NT2/D1 (cell line): ENCODE results near the gene NEK9.
"Not testable (repeated sequence)": the region's sequence is repeated elsewhere in the genome, so short reads cannot be mapped to it uniquely, and the experiment has no call there.

Experiments
- DNase-seq: peaks from one replicate; pipeline ENCODE4 v3.0.0-alpha.2; 2011; ENCODE audit warnings: low read depth, low spot score
- H3K27me3 ChIP-seq: 2 replicates; pipeline ENCODE4 v1.6.0; 2011; ENCODE audit warnings: mild to moderate bottlenecking; ENCODE audit not compliant: insufficient read length, insufficient read depth
- H3K36me3 ChIP-seq: 2 replicates; pipeline ENCODE4 v1.6.1; 2011; ENCODE audit warnings: mild to moderate bottlenecking, low read length, mixed read lengths; ENCODE audit not compliant: insufficient read depth, insufficient read length
- H3K4me1 ChIP-seq: 2 replicates; pipeline ENCODE4 v1.5.1; 2011; ENCODE audit not compliant: insufficient read depth, insufficient read length
- H3K4me3 ChIP-seq: 2 replicates; pipeline ENCODE4 v1.5.1; 2011; ENCODE audit warnings: low read depth; ENCODE audit not compliant: insufficient read length
- H3K9ac ChIP-seq: 2 replicates; pipeline ENCODE4 v1.6.0; 2011; ENCODE audit warnings: low read depth; ENCODE audit not compliant: insufficient read length
- H3K9me3 ChIP-seq: 2 replicates; pipeline ENCODE4 v1.5.1; 2011; ENCODE audit warnings: mild to moderate bottlenecking, low read length; ENCODE audit not compliant: insufficient read depth
- SUZ12 ChIP-seq: IDR thresholded peaks from 2 replicates; pipeline ENCODE4 v1.6.1; 2011; ENCODE audit not compliant: insufficient read length, insufficient read depth; ENCODE audit errors: extremely low read depth
- YY1 ChIP-seq: IDR thresholded peaks from 2 replicates; pipeline ENCODE4 v1.6.1; 2011; ENCODE audit not compliant: insufficient read length, insufficient read depth
- ZNF274 ChIP-seq: IDR thresholded peaks from 2 replicates; pipeline ENCODE4 v1.6.1; 2011; ENCODE audit warnings: mild to moderate bottlenecking, low read depth, low read length

NEK9 gene

GRCh38 chr14:75133597-75133996 lies 6.7 kb upstream of the NEK9 start:
- Histone ChIP-seq H3K4me3 (no peak overlapping the region), H3K27me3 (no peaks in the 10 kb centered on the region), H3K9ac (no peak overlapping the region), H3K36me3 (peaks cover 24% of the 10 kb centered on the region), H3K4me1 (no peaks in the 10 kb centered on the region), H3K9me3 (peaks cover 10% of the 10 kb centered on the region)
- TF ChIP-seq SUZ12 (no peak), YY1 (no peak), ZNF274 (no peak)
- no peak for DNase-seq

- Histone ChIP-seq H3K4me1 (no peaks in the 10 kb centered on the region), H3K4me3 (no peak overlapping the region), H3K9ac (no peak overlapping the region), H3K9me3 (peaks cover 10% of the 10 kb centered on the region), H3K36me3 (peaks cover 18% of the 10 kb centered on the region), H3K27me3 (no peaks in the 10 kb centered on the region)
- DNase-seq, result peak; percentile 50
- TF ChIP-seq YY1 (no peak), ZNF274 (no peak), SUZ12 (no peak)
Observed at GRCh38 chr14:75132382-75133086, 5.7 kb upstream of the NEK9 start.

GRCh38 chr14:75128596-75128990 lies 1.7 kb upstream of the NEK9 start:
- Histone ChIP-seq H3K27me3 (no peaks in the 10 kb centered on the region), H3K4me1 (no peaks in the 10 kb centered on the region), H3K4me3 (no peak overlapping the region), H3K9me3 (peaks cover 3% of the 10 kb centered on the region; the same call in 1 of the 2 replicates), H3K9ac (no peak overlapping the region), H3K36me3 (no peaks in the 10 kb centered on the region)
- TF ChIP-seq YY1 (no peak), ZNF274 (no peak), SUZ12 (no peak)
- no peak for DNase-seq

GRCh38 chr14:75127903-75128595 lies 1.2 kb upstream of the NEK9 start:
- Histone ChIP-seq H3K9ac (no peak overlapping the region), H3K36me3 (no peaks in the 10 kb centered on the region), H3K9me3 (no peaks in the 10 kb centered on the region), H3K4me3 (no peak overlapping the region), H3K4me1 (no peaks in the 10 kb centered on the region), H3K27me3 (no peaks in the 10 kb centered on the region)
- no peak for DNase-seq
- TF ChIP-seq YY1, result no peak
- TF ChIP-seq ZNF274, result no peak
- TF ChIP-seq SUZ12, result no peak

DNA sequence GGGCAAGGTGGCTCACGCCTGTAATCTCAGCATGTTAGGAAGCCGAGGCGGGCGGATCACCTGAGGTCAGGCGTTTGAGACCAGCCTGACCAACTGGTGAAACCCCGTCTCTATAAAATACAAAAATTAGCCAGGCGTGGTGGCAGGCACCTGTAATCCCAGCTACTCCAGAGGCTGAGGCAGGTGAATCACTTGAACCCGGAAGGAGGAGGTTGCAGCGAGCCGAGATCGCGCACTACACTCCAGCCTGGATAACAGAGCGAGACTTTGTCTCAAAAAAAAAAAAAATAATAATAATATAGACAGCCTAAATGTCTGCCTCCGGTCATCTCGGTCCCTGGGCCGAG lies 599 bp upstream of the NEK9 start:
- not testable (repeated sequence) for H3K27me3 ChIP-seq, H3K9me3 ChIP-seq, H3K4me1 ChIP-seq, DNase-seq, H3K36me3 ChIP-seq
- peak overlapping the region; percentile 90 for H3K4me3 ChIP-seq
- peak overlapping the region; percentile 92 for H3K9ac ChIP-seq

- H3K36me3 ChIP-seq, result peaks cover 8% of the 10 kb centered on the region
- no peak for DNase-seq
- H3K27me3 ChIP-seq, result no peaks in the 10 kb centered on the region
- no peaks in the 10 kb centered on the region for H3K4me1 ChIP-seq
- H3K9ac ChIP-seq, result peak overlapping the region; percentile 92
- no peaks in the 10 kb centered on the region for H3K9me3 ChIP-seq
- peak overlapping the region; percentile 90 for H3K4me3 ChIP-seq
- TF ChIP-seq YY1 (no peak), SUZ12 (no peak)
Observed at GRCh38 chr14:75126121-75126544, 715 bp downstream of the NEK9 start.

- no peaks in the 10 kb centered on the region for H3K27me3 ChIP-seq
- TF ChIP-seq SUZ12 (no peak), ZNF274 (no peak), YY1 (no peak)
- no peaks in the 10 kb centered on the region for H3K4me1 ChIP-seq
- H3K9me3 ChIP-seq, result no peaks in the 10 kb centered on the region
- peak overlapping the region; percentile 92 for H3K9ac ChIP-seq
- H3K36me3 ChIP-seq, result peaks cover 8% of the 10 kb centered on the region
- DNase-seq, result no peak
- H3K4me3 ChIP-seq, result peak overlapping the region; percentile 90
Observed at GRCh38 chr14:75125617-75126016, 1.2 kb downstream of the NEK9 start.

GRCh38 chr14:75123991-75124390 lies 2.9 kb downstream of the NEK9 start:
- no peak for TF ChIP-seq YY1
- TF ChIP-seq SUZ12, result no peak
- TF ChIP-seq ZNF274, result no peak
- H3K9ac ChIP-seq, result no peak overlapping the region
- peaks cover 14% of the 10 kb centered on the region for H3K36me3 ChIP-seq
- DNase-seq, result no peak
- no peaks in the 10 kb centered on the region for H3K4me1 ChIP-seq
- H3K9me3 ChIP-seq, result no peaks in the 10 kb centered on the region
- no peaks in the 10 kb centered on the region for H3K27me3 ChIP-seq
- no peak overlapping the region for H3K4me3 ChIP-seq
